HG03108 (cell line): Measurements from ENCODE around the gene EME1.

Experiments
- ATAC-seq: cut with Tn5 transposase; IDR thresholded peaks from one replicate; pipeline ENCODE4 v1.9.1; 2021; ENCODE audit warnings: moderate library complexity; ENCODE audit not compliant: unreplicated experiment

Gene EME1

DNA sequence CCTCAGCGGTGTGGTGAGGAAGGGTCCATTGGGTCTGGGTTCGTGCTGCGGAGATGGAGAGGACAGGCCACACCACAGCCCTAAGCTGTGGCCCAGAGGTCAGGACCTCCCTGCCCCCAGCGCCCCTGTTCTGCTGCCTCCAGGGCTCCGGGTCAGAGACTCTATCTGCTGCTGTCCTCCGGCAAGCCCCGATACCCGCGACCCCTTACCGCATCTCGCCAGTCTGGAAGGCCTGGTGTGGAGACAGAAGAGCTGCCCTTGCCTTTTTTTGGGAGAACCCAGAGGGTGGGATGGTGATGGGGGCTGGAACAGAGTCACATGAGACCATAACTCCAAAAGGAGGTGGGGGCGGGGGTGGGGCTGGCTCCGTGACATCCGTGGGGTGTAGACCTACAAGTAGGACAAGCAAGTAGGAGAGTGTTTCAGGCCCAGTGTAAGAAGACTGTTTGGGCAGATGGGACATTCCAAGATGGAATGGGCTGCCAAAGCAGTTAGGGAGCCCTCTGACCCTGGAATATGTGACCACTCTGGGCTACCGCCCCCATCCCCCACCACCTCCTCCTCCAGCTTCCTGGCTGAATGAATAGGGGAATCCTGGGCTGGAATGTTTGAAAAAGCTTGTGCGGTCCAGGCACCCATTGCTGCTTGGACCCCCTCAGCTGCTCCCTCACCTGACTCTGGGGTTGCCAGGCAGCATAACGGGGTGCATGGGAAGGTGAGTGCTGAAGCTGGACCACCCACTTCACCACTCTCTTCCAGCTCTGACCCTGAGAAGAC, 25.7 kb upstream of the EME1 start:
- no peak for ATAC-seq

DNA sequence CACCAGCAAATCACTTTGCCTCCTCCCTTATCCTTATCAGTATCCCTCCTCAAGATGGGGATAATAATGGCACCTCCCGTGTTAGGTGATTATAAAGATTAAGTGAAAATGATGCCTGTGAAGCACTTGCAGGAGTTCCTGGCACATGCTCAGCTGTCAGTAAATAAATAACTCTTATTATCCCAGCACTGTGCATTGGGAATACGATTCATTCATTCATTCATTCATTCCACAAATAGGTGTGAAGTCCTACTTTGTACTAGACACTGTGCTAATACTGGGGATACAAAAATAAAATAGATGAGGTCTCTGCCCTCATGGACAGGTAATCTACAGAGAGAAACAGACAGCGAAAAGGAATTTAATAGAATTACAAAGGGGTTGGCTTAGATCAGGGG, 25.1 kb upstream of the EME1 start:
- ATAC-seq: no peak

DNA sequence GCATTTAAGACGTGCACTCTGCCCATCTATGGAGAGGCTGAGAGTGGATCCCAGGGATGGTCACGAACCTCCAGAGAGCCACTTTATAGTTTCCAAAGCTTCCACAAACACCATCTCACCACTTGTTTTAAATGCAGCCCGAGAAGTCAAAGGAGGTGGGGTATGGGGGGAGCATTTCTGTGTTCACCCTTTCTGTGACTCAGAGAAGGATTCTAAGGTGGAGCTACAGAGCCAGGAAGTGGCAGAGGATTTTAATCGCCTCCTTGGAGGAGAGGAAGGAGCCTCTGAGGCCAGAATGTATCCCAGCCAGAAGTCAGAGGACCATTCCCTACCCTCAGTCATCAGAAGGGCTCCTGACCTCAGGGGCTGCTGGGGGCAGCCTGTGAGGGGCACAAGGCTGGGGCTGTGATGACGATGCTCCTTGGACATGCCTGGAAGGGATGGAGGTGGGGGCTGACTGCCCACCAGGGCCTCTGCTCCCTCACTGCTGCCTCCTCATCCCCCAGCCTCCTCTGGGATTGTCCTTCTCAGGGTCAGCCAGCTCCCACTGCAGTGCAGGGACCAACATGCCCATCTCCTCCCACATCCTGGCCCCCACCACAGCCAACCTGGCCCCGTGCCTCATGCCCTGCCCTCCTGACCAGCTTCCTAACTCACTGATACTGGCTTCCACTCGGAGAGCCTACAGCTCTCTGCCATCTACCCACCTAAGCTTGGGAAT, 24.3 kb upstream of the EME1 start:
- ATAC-seq: no peak

DNA sequence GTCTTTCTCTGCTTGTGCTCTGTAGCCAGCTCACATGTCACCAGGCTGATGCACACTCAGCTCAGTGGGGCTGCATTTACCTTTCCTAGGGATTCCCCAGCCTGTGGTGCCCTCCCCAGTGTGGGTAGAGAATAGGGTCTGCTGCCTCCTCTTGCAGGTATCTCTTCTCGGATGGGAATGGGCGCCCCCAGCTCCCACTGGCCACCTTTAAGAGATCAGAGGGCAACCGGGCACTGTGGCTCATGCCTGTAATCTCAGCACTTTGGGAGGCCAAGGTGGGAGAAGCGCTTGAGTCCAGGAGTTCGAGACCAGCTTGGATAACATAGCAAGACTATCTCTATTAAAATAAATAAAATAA, 23.8 kb upstream of the EME1 start:
- no peak for ATAC-seq

DNA sequence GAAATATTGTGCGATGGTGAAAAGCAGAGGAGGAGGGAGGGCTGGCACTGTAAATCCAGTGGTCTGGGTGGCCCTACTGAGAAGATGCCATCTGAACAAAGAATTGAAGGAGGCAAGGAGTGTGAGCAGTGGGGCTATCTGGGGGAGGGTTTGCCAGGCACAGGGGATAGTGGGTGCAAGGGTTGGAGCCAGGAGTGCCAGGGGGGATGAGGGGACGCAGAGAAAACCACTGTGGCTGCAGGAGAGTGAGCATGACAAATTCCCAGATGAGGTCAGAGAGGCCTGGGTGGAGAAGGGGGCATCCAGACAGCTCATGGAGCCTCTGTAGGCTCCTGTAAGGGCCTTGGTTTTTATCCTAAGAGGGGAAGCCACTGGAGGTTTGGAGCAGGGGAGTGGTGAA, 22.3 kb upstream of the EME1 start:
- no peak for ATAC-seq

DNA sequence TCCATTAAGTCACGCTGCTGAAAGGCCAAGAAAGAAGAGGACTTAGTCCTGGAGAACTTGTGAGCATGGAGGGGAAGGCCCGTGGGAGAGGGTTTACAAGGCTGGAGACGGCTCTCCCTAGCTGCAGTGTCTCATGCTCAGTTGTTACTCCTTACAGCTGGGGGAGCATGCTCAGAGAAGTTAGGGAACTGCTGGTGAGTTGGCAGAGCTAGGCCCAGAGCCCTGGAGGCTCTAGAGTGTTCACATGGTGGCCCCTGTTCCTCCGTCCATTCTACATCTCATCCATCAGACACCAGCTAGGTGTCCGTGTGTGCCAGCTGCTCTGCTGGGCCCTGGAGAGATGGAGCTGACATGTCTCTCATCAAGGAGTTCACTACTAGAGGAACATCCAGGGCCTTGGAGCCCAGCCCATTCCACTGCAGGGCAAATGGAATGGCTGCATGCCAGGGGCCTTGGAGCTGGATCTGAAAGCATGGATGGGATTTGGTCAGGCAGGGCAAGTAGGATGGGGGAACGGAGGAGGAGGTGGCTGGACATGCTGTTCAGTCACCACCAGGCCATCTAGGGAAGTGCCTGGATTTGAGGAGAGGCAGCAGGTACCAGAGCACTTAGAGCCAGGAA, 20.8 kb upstream of the EME1 start:
- no peak for ATAC-seq

DNA sequence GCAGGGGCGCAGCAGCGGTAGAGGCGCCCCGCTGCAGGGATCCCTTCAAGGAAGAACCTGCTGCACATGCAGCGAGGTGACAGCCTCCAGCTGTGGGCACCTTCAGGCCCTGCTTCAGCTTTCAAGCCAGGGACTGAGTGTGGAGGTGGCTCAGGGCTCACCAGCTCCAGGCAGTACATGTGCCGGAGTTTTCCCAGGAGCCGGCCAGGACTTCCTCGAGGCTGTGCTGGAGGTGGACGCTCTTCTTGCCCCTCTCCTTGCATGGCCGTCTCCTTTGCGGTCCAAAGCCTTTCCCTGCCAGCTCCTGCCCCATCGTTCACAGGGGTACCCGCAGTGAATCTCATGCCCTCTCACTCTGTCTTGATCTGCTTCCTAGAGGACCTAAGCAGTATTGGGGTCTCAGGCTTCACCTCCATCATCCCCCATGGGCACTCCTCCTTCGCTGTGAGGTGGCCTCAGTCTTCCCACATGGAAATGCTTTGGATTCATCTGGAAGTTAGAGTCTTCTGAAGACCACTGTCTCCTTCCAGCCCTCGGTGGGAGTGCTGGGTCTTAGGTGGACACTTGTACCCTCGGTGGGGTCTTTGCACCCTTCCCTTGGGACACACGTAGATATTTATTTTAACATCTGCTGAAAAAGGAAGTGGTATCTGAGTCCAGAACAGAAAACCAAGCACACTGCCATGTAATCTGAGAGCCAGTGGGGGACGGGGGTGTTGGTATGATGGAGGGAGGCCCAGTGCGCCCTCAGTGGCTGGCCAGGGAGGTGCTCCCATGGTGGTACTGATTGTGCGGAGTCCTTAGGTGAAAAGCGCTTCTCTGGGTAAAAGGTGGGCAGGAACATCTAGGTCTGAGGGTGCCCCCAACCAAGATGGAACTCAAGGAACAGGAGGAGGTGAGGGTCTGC, 20.1 kb upstream of the EME1 start:
- ATAC-seq: no peak

DNA sequence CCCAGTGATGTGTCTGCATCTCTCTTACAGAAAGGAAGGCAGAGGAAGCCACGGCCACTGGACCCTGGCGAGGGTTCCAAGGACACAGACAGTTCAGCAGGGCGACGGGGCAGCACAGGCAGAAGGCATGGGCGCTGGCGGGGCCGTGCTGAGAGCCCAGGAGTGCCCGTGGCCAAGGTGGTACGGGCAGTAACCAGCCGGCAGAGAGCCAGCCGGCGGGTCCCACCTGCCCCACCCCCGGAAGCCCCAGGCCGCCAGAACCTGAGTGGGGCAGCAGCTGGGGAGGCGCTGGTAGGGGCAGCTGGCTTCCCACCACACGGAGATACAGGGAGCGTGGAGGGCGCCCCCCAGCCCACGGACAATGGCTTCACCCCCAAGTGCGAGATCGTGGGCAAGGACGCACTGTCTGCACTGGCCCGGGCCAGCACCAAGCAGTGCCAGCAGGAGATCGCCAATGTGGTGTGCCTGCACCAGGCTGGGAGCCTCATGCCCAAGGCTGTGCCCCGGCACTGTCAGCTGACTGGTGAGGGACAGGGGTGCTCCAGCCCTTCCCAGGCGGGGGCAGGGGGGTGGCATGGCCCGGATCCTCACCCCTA, 19.3 kb upstream of the EME1 start:
- no peak for ATAC-seq

DNA sequence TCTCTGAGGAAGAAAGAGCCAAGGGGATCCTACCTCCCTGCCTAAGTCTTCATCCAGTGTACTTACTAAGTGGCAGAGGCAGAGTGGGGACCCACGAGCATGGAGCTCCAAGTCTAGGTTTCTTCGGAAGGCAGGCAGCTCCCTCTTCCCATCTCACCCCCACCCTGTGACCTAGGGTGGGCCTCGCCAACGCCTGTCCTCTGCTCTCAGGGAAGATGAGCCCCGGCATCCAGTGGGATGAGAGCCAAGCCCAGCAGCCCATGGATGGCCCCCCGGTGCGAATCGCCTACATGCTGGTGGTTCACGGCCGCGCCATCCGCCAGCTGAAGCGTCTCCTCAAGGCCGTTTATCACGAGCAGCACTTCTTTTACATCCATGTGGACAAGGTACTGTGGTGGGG, 18.8 kb upstream of the EME1 start:
- ATAC-seq: no peak

DNA sequence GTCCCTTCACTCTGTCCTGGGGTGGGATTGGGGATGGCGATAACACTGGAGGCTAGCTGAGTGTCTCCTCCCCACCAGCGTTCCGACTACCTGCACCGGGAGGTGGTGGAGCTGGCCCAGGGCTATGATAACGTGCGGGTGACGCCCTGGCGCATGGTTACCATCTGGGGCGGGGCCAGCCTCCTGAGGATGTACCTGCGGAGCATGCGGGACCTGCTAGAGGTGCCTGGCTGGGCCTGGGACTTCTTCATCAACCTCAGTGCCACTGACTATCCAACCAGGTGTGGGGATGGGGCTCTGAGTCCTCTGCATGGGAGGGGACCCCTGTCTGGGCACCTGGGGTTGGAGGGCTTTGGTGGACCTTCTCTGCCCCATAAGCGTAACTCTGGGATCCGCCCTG, 18.3 kb upstream of the EME1 start:
- ATAC-seq: no peak

DNA sequence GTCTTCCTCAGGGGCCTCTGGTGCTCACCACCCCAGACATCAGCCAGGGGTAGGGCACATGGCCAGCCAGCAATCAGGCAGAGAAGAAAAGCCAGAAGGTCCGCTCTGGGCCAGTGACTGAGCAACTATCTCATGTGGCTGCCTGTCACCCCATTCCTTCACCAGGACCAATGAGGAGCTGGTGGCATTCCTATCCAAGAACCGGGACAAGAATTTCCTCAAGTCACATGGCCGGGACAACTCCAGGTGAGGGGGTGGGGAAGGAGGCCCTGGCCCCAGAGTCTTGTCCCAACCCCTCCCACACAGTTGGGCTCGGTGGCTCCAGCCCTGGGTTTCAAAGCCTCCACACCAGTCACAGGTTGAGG, 17.7 kb upstream of the EME1 start:
- no peak for ATAC-seq

DNA sequence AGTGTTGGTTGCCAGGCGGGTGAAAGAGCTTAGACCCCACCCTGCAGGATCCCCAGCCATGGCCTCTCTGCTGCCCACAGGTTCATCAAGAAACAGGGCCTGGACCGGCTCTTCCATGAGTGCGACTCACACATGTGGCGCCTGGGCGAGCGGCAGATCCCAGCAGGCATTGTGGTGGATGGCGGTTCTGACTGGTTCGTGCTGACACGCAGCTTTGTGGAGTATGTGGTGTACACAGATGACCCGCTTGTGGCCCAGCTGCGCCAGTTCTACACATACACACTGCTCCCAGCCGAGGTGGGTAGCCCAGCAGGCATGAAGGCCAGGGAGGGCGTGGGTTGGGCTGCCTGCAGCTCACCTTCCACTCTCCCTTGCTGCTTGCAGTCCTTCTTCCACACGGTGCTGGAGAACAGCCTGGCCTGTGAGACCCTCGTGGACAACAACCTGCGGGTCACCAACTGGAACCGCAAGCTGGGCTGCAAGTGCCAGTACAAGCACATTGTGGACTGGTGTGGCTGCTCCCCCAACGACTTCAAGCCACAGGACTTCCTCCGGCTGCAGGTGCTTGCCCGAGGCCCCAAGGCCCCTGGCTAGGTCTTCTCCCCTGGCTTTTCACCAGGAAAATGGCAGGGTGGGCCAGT, 17.2 kb upstream of the EME1 start:
- no peak for ATAC-seq

DNA sequence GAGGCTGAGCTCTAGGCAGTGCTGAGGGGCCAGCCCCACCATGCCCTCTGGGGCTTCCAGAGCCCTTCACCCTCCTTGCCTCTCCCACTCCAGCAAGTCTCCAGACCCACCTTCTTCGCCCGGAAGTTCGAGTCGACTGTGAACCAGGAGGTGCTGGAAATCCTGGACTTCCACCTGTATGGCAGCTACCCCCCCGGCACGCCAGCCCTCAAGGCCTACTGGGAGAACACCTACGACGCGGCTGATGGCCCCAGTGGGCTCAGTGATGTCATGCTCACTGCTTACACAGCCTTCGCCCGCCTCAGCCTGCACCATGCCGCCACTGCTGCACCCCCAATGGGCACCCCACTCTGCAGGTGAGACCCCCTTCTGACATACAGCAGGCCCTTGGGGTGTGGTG, 16.6 kb upstream of the EME1 start:
- no peak for ATAC-seq

DNA sequence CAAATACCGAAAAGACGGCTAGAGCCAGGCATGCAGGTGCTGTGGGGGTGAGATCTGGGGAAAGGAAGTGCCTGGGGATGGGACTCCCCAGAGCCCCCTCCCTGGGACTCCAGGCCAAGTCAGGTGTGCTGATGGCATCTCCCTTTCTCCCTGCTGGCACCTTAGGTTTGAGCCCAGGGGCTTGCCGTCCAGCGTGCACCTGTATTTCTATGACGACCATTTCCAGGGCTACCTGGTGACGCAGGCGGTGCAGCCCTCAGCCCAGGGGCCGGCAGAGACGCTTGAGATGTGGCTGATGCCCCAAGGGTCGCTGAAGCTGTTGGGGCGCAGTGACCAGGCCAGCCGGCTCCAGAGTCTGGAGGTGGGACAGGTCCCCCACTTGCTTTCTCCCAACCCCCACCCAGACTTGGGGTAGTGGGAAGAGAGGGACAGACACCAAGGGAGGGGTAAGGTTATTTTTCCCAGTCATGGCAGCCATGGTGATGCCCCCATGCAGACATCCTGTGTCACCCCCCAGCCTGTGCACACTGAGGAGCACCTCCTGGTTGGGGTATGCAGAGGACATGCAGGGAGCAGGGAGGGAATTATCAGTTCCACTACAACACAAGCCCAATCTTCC, 16.0 kb upstream of the EME1 start:
- ATAC-seq: no peak

DNA sequence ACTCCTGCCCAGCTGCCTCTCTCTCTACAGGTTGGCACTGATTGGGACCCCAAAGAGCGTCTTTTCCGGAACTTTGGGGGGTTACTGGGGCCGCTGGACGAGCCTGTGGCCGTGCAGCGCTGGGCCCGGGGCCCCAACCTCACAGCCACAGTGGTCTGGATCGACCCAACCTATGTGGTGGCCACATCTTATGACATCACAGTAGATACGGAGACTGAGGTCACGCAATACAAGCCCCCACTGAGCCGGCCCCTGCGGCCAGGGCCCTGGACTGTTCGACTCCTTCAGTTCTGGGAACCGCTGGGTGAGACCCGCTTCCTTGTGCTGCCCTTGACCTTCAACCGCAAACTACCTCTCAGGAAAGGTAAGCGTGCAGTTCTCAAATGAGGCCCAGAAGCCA, 14.9 kb upstream of the EME1 start:
- ATAC-seq: no peak

DNA sequence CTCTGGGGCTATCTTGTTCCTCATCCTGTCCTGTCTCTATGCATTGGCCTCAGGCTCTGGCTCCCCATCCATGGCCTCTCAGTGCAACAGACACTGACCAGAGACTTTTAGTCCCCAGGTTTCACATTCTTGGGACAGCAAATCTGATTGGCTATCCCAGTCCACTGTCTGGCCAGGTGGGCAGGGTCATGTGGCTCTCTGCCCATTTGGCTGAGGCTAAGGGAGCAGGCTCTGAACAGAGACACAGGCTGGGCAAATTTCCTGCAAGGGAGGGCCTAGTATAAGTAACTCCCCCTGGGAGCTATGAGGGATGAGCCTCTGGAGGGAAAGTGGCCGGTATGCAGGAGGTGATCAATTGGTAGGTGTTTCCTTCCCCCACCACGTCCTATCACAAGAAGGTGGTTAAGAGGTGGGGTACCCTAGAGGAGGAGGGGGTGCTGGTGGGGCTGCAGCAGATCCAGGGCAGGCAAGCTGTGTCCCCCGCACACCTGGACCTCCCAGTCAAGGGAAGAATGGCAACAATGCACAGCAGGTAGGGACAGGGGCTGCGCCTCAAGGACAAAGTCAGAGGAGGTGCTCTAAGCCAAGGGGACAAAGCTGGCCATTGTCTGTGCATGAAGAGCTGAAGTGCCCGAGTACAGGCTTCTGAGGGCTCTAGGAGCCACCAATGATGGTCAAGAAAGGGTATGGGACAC, 13.9 kb upstream of the EME1 start:
- ATAC-seq: no peak

DNA sequence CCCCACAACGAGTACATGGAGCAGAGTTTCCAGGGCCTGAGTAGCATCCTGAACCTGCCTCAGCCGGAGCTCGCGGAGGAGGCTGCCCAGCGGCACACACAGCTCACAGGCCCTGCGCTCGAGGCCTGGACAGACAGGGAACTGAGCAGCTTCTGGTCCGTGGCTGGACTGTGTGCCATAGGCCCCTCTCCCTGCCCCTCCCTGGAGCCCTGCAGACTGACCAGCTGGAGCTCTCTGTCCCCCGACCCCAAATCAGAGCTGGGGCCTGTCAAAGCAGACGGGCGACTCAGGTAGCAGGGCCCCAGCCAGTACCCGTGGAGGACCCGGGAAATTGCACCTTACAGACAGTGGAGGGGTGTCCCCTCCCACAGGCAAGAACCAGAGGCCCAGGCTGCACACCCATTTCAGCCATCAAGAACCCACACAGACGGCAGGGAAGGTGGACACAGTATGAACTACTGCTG, 13.0 kb upstream of the EME1 start:
- no peak for ATAC-seq

DNA sequence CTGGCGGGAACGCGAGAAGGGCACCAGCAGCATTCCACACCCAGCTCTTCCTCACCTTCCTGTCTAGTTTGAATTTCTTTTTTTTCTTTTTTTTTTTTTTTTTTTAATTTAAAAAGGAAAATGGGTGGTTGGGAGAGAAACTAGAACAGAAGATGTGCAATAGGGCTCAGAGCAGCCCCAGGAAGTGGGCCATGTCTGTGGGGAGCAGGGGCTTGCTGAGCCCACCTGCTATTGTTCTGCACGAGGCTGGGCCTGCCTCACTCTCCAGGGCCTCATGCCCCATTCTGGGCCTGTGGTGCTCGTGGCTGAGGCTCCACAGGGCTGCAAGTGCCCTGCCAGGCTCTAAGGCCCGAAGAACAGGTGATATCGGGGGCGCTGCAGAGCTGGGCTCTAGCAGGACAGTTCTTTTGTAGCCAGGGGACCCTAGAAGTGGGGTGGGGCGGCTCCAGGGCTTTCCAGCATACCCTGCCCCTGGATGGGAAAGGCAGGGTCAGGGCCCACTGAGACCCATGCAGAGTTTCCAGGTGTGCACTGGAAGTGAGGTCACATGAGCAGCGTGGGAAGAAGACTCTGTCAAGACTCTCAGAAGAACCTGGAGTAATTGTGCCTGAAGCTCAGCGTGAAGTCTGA, 12.4 kb upstream of the EME1 start:
- no peak for ATAC-seq
